Measurements from ENCODE around the gene PRSS50.
"Not testable (repeated sequence)": the region's sequence is repeated elsewhere in the genome, so short reads cannot be mapped to it uniquely, and the experiment has no call there.

PRSS50 gene

DNA sequence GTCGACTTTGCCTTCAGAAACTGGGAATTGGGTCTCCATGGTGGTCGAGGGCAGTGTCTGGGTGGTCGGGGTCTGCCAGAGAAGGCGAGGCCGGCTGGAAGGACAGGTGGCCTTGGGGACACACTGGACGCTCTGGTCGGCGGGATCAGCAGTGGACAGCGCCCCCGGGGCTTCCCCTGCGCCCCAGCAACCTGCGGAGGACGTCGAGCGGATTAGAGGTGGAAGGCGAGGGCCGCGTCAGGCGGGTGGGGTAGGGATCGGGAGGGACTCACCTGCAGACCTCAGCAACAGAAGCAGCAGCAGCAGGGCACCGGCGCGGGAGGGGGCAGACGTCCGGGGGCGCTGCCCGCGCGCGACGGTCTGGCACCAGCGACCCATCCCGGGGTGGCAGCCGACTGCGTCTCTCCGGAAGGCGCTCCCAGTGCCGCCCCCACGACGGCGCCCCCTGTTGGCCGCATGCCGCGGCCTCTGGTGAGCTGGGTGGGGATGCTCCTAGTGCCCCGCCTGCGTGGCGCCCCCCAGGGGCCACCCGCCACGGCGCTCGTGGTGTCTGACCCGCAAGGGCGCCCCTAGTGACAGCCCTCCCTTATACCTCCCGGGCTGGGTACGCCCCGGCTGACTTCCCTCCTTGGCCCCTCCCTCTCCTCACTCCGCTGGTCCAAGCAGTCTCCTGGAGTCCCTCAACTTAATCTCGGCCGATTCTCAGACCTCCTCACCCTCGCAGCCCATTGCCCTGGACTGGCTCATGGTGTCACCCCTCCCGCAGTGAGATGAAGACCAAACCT lies at the start of gene PRSS50:
Gene PRSS50 (minus strand): TSS at position 423 of the 785 bp plus-strand sequence. CDS start 45 bp downstream, at position 378.
- DNase-seq (ENCODE audit: low read depth): no peak

GRCh38 chr3:46764206-46764605 lies 46.5 kb upstream of the PRSS50 start:
- DNase-seq (ENCODE audit: low read depth): no peak

- DNase-seq (ENCODE audit: low read depth): no peak
Observed at GRCh38 chr3:46763178-46763577, 45.5 kb upstream of the PRSS50 start.

DNA sequence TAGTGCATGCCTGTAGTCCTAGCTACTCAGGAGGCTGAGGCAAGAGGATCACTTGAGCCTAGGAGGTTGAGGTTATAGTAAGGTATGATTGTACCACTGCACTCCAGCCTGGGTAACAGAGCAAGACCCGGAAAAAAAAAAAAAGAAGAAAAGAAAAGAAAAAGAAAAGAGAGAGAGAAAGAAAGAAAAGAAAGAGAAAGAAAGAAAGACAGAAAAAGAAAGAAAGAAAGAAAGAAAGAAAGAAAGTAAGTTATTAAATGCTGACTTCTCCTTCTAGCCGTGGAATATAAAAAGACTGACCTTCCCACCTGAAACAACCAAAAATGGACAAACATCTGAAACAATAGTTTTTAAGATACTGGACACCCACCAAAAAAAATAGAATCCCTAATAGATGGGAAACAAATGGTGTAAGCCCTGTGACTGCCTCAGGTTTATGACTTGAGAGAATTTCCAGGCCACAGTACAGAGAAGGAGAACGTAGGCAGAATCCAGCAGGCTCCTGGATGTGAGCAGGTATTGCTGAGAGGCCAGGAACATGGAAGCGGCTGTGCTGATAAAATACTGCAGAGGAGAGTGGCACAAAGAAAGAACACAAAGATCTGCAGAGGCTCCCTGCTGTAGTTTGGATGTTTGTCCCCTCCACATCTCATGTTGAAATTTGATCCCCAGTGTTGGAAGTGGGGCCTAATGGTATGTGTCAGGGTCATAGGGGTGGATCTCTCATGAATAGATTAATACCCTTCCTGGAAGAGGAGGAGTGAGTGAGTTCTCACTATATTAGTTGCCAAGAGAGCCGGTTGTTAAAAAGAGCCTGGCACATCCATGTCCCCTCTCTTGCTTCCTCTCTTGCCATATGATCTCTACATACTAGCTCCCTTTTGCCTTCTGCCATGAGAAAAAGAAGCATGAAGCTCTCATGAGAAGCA lies 41.8 kb upstream of the PRSS50 start:
- no peak for DNase-seq (ENCODE audit: low read depth)

GRCh38 chr3:46756642-46757041 lies 39.0 kb upstream of the PRSS50 start:
- DNase-seq (ENCODE audit: low read depth): no peak

DNA sequence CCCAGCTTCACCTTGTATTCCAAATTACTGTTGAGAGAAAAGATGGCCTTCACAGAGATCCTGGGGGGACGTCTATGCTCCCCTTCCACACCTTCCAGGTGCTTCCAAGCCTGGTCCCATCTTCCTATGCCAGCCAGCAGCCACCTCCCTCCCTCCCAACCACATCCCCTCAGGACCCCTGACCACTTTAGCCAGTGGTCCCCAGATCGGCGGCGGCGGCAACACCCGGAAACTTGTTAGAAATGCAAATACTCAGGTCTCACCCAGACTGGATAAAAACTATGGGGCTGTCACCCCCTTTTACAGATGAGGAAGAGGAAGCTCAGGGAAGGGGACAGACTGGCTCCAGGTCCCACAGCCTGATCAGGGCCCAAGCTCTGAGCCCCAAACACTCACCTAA lies 38.0 kb upstream of the PRSS50 start:
- no peak for DNase-seq (ENCODE audit: low read depth)

GRCh38 chr3:46753127-46753526 lies 35.5 kb upstream of the PRSS50 start:
- not testable (repeated sequence) for DNase-seq (ENCODE audit: low read depth)

DNA sequence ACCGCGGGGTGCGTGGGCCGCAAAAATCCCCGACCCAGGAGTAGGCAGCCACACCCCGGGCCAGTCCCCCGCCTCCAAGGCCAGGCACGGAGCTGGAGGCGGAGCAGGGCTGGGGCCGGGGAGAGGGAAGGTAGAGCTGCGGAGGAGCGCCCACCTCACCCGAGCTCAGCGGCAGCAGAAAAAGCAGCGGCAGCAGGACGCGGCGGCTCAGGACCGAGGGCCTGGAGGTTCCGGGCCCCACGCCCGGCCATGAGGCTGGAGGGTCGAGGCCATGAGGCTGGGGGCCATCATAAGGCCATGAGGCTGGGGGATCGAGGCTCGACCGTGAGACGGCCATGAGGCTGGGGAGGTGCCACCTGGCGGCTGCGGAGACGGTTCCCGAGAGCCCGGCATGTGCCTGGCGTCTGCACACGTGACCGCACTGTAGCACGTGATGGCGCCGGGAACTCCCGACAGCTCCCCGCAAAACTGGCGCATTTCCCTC lies 32.9 kb upstream of the PRSS50 start:
- DNase-seq (ENCODE audit: low read depth): no peak

DNA sequence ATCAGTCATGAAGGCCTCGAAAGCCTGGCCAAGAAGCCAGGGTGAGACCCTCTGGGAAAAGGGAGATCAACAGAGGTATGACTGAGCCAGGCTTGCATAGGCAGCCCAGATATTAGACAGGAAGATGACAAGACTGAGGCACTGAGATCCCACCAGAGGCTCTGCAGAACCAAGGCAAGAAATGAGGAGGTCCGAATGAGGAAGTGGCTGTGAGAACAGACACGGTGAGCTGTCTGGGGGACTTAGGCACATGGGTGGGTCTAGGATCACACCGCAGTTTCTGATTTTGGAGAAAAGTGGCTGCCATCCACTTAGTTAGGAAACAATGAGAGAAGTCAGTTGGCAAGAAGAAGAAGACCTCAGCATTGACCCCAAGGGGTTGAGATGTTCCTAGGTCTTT lies 31.5 kb upstream of the PRSS50 start:
- DNase-seq (ENCODE audit: low read depth): no peak

DNA sequence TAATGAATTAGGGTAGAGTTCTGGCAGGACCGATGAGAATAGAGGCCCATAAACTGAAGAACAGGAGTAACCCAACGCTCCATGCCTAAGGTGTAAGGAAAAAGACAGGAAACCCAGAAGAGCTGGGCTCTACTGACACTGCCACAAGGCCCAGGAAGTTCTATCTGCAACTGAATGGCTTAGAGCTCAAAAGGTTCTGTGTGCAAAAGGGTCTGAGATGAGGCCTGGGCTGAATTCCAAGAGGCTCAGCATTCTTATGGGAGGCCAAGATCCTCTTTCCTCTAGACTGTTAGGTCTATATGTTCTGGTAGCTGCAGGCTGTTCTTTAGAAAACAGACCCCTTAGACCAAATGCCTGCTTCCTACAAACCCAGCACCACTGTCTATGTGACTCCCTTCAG lies 30.5 kb upstream of the PRSS50 start:
- DNase-seq (ENCODE audit: low read depth): no peak

GRCh38 chr3:46746711-46747110 lies 29.0 kb upstream of the PRSS50 start:
- DNase-seq (ENCODE audit: low read depth): no peak

DNA sequence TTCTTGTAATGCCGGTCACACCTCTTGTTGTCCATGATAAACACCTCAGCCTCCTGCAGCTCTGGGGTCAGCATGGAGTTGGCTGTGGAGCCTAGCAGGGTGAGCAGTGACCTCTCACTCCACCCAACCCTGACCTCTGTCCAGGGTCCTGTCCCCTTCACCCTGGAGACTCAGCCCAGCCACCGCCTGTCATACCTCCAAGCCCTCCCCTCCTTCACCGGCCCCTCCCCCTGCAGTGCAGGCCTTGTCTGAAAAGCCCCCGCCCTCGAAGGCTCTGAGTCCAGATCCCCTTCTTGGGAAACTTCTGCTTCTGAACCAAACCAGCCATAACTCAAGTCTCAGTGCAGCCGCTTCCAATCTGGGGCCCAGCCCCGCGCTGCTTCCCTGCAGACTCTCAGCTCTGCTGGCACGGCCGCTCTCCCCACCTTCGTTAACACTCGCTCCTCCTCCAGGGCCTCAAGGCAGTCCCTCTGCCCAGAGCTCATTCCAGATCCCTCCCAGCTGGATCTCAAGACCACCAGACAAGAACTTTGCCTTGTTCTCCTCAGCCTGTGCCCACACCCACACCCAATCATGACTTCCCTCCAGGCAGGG lies 25.4 kb upstream of the PRSS50 start:
- DNase-seq (ENCODE audit: low read depth): no peak

DNA sequence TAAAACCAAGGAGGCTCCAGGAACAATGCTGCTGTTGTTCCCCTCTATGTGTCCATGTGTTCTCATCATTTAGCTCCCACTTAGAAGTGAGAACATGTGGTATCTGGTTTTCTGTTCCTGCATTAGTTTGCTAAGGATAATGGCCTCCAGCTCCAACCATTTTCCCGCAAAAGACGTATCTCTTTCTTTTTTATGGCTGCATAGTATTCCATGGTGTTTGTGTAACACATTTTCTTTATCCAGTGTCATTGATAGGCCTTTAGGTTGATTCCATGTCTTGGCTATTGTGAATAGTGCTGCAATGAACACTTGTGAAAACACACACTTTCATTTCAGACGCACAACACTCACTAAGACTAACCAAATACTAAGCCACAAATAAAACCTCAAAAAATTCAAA lies 21.9 kb upstream of the PRSS50 start:
- not testable (repeated sequence) for DNase-seq (ENCODE audit: low read depth)

DNA sequence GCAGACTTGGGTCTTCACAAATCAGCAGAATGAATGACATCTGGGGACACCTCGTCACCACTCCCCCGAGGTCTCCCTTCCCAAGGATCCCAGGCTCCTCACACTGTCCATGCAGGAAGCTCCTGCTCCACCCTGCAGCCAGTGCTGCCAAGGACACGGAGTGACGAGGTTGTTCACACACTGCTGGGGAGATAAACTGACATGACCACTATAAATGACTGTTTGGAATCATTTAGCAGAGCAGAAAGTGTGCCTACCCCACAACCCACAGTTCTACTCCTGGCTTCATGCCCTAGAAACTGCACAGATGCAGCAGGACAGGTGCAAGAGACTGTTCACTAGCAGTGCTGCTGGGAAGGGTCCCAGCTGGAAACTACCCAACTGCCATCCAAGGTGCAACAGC lies 19.7 kb upstream of the PRSS50 start:
- no peak for DNase-seq (ENCODE audit: low read depth)

GRCh38 chr3:46736006-46736872 lies 18.6 kb upstream of the PRSS50 start:
- no peak for DNase-seq (ENCODE audit: low read depth)

GRCh38 chr3:46734773-46735172 lies 17.1 kb upstream of the PRSS50 start:
- no peak for DNase-seq (ENCODE audit: low read depth)

DNA sequence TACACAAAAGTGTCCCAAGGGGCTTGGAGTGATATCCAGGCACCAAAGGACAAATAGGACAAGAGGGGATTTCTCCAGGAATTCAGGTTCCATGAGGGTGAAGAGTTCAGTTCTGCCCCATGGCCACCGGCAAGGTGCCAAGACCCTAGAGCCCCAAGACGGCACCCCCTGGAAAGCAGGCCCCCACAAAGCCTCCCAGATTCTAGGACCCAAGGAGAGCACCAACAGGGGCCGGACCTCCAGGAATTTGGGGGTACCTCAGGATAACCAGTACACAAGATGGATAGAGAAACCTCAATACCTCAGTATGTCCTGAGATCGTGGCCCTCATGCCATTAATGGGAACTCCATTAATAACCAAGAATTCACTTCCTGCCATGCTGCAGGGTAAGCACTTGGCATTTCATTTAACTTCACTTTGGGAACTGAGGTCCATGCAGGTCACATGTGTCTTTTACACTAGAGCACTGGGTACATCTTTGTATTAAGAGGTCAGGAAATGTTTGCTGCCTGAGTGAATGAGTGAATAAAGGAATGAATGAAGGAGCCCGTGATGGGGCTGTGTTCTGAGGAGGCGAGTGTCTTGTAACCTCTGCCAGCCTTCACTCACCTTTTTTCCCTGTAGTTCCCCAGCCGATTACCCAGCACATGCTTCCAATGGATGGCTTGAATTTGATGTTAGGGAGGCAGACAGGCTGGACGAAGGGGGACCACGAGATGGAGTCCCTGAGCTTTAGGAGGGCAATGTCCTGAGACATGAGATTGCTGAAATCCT lies 15.5 kb upstream of the PRSS50 start:
- peak; percentile 4 for DNase-seq (ENCODE audit: low read depth)

DNA sequence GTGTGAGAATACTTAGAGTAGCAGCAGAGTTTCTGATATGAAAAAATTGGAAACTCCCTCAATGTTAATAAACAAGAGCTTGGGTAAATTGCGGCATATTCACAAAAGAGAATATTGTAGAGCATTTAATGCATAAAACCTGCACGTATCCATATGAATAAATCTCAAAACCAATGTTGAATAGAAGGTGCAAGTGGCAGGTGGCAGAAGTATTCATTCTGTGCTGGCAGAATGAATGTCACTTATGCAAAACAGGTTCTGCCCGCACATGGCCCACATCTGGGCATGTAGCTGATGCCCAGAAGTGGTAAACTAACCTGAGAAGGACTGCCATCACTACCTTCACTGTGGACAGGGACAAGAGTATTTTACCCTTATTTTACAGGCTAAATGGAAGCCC lies 14.1 kb upstream of the PRSS50 start:
- DNase-seq (ENCODE audit: low read depth): no peak

DNA sequence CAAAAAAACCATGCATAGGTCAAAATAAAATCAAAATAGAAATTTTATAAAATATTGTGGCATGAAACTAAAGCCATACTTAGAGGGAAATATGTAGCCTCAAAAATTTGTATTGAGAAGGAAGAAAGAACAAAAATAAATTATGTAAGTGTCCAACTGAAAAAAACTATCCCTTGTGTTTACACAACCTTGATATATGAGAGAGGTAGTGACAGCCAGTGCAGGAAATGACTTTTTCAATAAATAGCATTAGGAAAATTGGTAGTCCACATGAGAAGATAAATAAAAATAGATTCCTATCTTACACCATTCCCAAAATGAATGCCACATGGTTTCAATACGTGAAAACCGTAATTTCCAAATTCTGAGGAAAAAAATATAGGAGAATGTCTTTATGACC lies 13.2 kb upstream of the PRSS50 start:
- no peak for DNase-seq (ENCODE audit: low read depth)

DNA sequence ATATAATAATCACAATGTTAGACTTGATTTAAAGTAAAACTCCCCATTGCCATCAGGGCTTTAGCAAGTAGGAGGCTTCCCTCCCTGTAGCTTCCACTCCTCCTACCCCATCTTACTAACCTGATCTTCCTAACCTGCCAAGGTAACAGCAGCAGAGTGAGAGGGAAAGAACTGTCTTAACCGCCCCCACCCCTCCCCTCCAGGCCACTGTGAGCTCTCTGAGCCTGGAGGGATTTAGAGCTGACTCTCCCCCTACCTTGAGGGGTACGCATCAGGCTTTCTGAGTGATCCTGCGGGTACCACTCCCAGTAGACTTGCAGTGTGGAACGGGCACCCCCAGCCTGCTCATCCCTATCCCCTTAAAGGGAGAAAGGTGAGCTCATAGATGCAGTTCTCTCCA lies 11.4 kb upstream of the PRSS50 start:
- no peak for DNase-seq (ENCODE audit: low read depth)
